WTC11 (cell line): ENCODE measurements around the gene PLPP4. TPM values are rescaled to one million over a fixed set of nuclear protein-coding genes. Genes with fewer than 3 reads are reported as not detected.

Experiments
- ATAC-seq: fragments of 200-7000 bp; cut with Tn5 transposase; 2 replicates; pipeline ENCODE4 v1.10.0; 2021; ENCODE audit warnings: mild to moderate bottlenecking, moderate library complexity
- CTCF ChIA-PET: fragments of 300-600 bp; sonication (Branson Sonifier 250); formaldehyde crosslinking; loops from one replicate; lab custom pipeline; 2021; ENCODE audit warnings: antibody characterized with exemption; lab: Charles Lee
- POLR2A ChIA-PET: fragments of 350-600 bp; sonication (Branson Sonifier 250); formaldehyde crosslinking; loops from one replicate; lab custom pipeline; 2021; ENCODE audit warnings: antibody characterized with exemption; lab: Charles Lee
- DNase-seq: peaks from one replicate; pipeline ENCODE4 v3.0.0; 2021; ENCODE audit warnings: low spot score
- H3K27ac Mint-ChIP-seq: 2 replicates; pipeline ENCODE4 v1.8.0; 2021; ENCODE audit warnings: mixed read lengths
- H3K27me3 Mint-ChIP-seq: 2 replicates; pipeline ENCODE4 v1.8.0; 2021; ENCODE audit warnings: low read depth, mild to moderate bottlenecking, moderate library complexity, mixed read lengths
- H3K36me3 Mint-ChIP-seq: 2 replicates; pipeline ENCODE4 v1.8.0; 2021; ENCODE audit warnings: mixed read lengths
- H3K4me1 Mint-ChIP-seq: 2 replicates; pipeline ENCODE4 v1.8.0; 2022; ENCODE audit warnings: mixed read lengths
- H3K4me3 Mint-ChIP-seq: 2 replicates; pipeline ENCODE4 v1.8.0; 2021; ENCODE audit warnings: mild to moderate bottlenecking, moderate library complexity, mixed read lengths
- H3K9me3 Mint-ChIP-seq: 2 replicates; pipeline ENCODE4 v1.8.0; 2021; ENCODE audit warnings: mixed read lengths
- FOXJ3 ChIP-seq: sonication (generic); formaldehyde crosslinking; IDR thresholded peaks from 2 replicates; pipeline ENCODE4 v1.9.0; 2021; ENCODE audit warnings: missing genetic modification reagents, mild to moderate bottlenecking, borderline replicate concordance
- FOXK1 ChIP-seq: sonication (generic); formaldehyde crosslinking; IDR thresholded peaks from 2 replicates; pipeline ENCODE4 v1.8.0; 2022; ENCODE audit warnings: mild to moderate bottlenecking, moderate library complexity, missing genetic modification reagents
- GTF2I ChIP-seq: fragments of 250-450 bp; sonication (Bioruptor Pico); conservative IDR thresholded peaks from 2 replicates; pipeline ENCODE4 v1.4.0; 2021; ENCODE audit warnings: mild to moderate bottlenecking
- HMGA2 ChIP-seq: fragments of 250-450 bp; sonication (Bioruptor Pico); IDR thresholded peaks from 2 replicates; pipeline ENCODE4 v1.4.0; 2021; ENCODE audit warnings: mild to moderate bottlenecking, moderate library complexity
- NFATC4 ChIP-seq: fragments of 250-450 bp; sonication (Bioruptor Pico); IDR thresholded peaks from 2 replicates; pipeline ENCODE4 v1.9.0; 2021; ENCODE audit warnings: mild to moderate bottlenecking
- NR1H2 ChIP-seq: sonication (generic); formaldehyde crosslinking; IDR thresholded peaks from 2 replicates; pipeline ENCODE4 v1.9.0; 2021; ENCODE audit warnings: mild to moderate bottlenecking, moderate library complexity, missing genetic modification reagents
- RELA ChIP-seq: sonication (generic); formaldehyde crosslinking; IDR thresholded peaks from 2 replicates; pipeline ENCODE4 v1.8.1; 2022; ENCODE audit warnings: missing genetic modification reagents, mild to moderate bottlenecking, borderline replicate concordance
- RORB ChIP-seq: fragments of 250-450 bp; sonication (Bioruptor Pico); IDR thresholded peaks from 2 replicates; pipeline ENCODE4 v1.9.0; 2021; ENCODE audit warnings: mild to moderate bottlenecking
- TCF7 ChIP-seq: sonication (generic); formaldehyde crosslinking; IDR thresholded peaks from 2 replicates; pipeline ENCODE4 v1.8.0; 2022; ENCODE audit warnings: mild to moderate bottlenecking, low read depth, missing genetic modification reagents, moderate library complexity
- TEAD4 ChIP-seq: sonication (generic); formaldehyde crosslinking; IDR thresholded peaks from 2 replicates; pipeline ENCODE4 v1.8.0; 2022; ENCODE audit warnings: mild to moderate bottlenecking, missing genetic modification reagents
- ZNF671 ChIP-seq: fragments of 250-450 bp; sonication (Bioruptor Pico); IDR thresholded peaks from 2 replicates; pipeline ENCODE4 v1.8.0; 2021; ENCODE audit warnings: mild to moderate bottlenecking
- total RNA-seq: library from RNA; stranded (reverse); gene quantifications from 3 replicates; pipeline ENCODE4 v1.2.3, GENCODE V29; 2021
- TF ChIP-seq, protein P1 (sequence below): sonication (generic); formaldehyde crosslinking; IDR thresholded peaks from 2 replicates; pipeline ENCODE4 v1.8.0; 2023; ENCODE audit warnings: missing genetic modification reagents, mild to moderate bottlenecking, borderline replicate concordance
- TF ChIP-seq, protein P2 (sequence below): sonication (generic); formaldehyde crosslinking; IDR thresholded peaks from 2 replicates; pipeline ENCODE4 v1.8.0; 2023; ENCODE audit warnings: mild to moderate bottlenecking, missing genetic modification reagents
- TF ChIP-seq, protein P3 (sequence below): sonication (generic); formaldehyde crosslinking; IDR thresholded peaks from 2 replicates; pipeline ENCODE4 v1.8.1; 2023; ENCODE audit warnings: mild to moderate bottlenecking, missing genetic modification reagents
- TF ChIP-seq, protein P4 (sequence below): sonication (generic); formaldehyde crosslinking; IDR thresholded peaks from 2 replicates; pipeline ENCODE4 v1.8.1; 2022; ENCODE audit warnings: low read depth, mild to moderate bottlenecking, moderate library complexity, missing genetic modification reagents, borderline replicate concordance

PLPP4 gene
- total RNA-seq, 1 experiment from 2014 or later, result 0.15 TPM

DNA sequence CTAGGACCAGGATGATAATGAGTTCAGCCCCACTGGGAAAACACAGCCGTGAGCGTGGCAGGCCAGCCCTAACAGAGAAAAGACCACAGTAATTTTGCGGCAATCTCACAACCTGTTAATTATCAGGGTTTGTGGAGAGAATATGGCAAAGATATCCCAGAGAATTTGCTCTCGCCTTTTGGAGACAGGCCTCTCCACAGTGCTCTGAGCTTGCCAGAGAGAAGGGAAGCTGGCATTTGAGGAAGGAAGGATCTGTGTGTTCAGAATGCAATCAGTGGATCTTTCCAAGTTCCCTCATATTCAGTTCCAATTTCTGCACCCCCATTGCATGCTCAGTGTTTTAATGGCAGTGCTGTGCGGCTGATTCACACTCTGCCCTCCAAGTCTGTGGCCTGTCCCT, 60.2 kb downstream of the PLPP4 start:
- ChIA-PET CTCF (no interaction called here), POLR2A (no interaction called here)
- Mint-ChIP-seq H3K27ac (no peak overlapping the region), H3K4me1 (no peaks in the 10 kb centered on the region), H3K27me3 (peaks cover 12% of the 10 kb centered on the region; the same call in 1 of the 2 replicates), H3K9me3 (no peaks in the 10 kb centered on the region), H3K36me3 (no peaks in the 10 kb centered on the region), H3K4me3 (no peak overlapping the region)
- no peak for DNase-seq
- ATAC-seq, result no peak
- no peak for TF ChIP-seq RELA (CRISPR knock-in tag)
- no peak for TF ChIP-seq HMGA2

DNA sequence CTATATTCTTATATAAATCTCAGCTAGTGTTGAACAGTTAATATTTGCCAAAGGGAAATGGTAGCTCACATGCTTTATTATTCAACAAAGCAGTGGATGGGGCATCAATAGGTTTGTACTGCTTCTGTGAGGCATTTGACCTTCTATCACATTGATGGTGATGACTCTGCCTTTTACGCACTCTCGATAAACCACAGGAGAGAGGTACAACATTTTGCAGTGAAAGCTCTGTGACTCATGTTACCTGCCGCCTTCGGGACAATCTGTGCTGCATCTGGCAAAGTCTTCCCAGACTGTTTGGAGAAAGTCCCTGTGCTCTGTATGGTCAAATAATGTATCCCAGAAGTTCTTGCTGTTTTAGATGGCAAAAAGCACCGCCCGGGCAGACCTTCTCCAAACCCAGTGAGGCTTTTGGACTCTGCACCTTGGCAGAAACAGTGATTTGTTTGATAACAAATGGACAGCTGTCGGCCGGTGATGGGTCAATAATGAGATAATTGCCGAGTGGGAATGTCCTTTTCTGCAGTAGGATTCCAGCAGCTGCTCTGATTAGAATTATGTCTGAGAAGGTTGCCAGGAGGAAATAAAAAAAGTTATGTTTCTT, 61.0 kb downstream of the PLPP4 start:
- no peaks in the 10 kb centered on the region for H3K9me3 Mint-ChIP-seq
- CTCF ChIA-PET, result no interaction called here
- TF ChIP-seq TCF7 (CRISPR knock-in tag) (no peak), ZNF671 (no peak), FOXJ3 (CRISPR knock-in tag) (no peak), NFATC4 (CRISPR knock-in tag) (no peak), TEAD4 (CRISPR knock-in tag) (no peak), NR1H2 (no peak), RORB (CRISPR knock-in tag) (no peak), FOXK1 (CRISPR knock-in tag) (no peak)
- TF ChIP-seq, protein P1, sequence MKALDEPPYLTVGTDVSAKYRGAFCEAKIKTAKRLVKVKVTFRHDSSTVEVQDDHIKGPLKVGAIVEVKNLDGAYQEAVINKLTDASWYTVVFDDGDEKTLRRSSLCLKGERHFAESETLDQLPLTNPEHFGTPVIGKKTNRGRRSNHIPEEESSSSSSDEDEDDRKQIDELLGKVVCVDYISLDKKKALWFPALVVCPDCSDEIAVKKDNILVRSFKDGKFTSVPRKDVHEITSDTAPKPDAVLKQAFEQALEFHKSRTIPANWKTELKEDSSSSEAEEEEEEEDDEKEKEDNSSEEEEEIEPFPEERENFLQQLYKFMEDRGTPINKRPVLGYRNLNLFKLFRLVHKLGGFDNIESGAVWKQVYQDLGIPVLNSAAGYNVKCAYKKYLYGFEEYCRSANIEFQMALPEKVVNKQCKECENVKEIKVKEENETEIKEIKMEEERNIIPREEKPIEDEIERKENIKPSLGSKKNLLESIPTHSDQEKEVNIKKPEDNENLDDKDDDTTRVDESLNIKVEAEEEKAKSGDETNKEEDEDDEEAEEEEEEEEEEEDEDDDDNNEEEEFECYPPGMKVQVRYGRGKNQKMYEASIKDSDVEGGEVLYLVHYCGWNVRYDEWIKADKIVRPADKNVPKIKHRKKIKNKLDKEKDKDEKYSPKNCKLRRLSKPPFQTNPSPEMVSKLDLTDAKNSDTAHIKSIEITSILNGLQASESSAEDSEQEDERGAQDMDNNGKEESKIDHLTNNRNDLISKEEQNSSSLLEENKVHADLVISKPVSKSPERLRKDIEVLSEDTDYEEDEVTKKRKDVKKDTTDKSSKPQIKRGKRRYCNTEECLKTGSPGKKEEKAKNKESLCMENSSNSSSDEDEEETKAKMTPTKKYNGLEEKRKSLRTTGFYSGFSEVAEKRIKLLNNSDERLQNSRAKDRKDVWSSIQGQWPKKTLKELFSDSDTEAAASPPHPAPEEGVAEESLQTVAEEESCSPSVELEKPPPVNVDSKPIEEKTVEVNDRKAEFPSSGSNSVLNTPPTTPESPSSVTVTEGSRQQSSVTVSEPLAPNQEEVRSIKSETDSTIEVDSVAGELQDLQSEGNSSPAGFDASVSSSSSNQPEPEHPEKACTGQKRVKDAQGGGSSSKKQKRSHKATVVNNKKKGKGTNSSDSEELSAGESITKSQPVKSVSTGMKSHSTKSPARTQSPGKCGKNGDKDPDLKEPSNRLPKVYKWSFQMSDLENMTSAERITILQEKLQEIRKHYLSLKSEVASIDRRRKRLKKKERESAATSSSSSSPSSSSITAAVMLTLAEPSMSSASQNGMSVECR (CRISPR knock-in tag), result no peak
- TF ChIP-seq, protein P2, sequence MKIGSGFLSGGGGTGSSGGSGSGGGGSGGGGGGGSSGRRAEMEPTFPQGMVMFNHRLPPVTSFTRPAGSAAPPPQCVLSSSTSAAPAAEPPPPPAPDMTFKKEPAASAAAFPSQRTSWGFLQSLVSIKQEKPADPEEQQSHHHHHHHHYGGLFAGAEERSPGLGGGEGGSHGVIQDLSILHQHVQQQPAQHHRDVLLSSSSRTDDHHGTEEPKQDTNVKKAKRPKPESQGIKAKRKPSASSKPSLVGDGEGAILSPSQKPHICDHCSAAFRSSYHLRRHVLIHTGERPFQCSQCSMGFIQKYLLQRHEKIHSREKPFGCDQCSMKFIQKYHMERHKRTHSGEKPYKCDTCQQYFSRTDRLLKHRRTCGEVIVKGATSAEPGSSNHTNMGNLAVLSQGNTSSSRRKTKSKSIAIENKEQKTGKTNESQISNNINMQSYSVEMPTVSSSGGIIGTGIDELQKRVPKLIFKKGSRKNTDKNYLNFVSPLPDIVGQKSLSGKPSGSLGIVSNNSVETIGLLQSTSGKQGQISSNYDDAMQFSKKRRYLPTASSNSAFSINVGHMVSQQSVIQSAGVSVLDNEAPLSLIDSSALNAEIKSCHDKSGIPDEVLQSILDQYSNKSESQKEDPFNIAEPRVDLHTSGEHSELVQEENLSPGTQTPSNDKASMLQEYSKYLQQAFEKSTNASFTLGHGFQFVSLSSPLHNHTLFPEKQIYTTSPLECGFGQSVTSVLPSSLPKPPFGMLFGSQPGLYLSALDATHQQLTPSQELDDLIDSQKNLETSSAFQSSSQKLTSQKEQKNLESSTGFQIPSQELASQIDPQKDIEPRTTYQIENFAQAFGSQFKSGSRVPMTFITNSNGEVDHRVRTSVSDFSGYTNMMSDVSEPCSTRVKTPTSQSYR (CRISPR knock-in tag), result no peak
- DNase-seq (no peak), ATAC-seq (no peak)
- H3K27me3 Mint-ChIP-seq, result peaks cover 10% of the 10 kb centered on the region; the same call in 1 of the 2 replicates
- H3K27ac Mint-ChIP-seq, result no peak overlapping the region
- H3K4me1 Mint-ChIP-seq, result no peaks in the 10 kb centered on the region
- H3K36me3 Mint-ChIP-seq, result no peaks in the 10 kb centered on the region
- POLR2A ChIA-PET, result no interaction called here
- H3K4me3 Mint-ChIP-seq, result no peak overlapping the region

DNA sequence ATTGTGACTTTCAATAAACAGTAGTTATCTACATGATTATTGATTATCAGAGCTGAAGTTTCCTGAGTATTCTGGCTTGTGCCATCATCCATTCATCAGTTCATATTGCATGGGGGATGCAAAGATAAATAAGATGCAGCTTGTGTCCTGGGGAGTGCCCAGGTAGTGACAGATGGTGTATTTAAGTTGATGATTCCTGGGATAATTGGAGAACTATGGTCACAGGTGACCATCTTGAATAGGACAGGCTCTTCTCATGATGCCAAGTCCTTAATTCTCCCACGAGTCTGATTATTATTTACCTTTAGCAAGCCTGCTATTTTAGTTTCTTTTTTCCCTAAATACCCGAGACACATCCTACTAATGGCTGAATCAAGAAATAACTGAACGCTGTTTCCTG, 64.9 kb downstream of the PLPP4 start:
- Mint-ChIP-seq H3K4me3 (no peak overlapping the region), H3K36me3 (no peaks in the 10 kb centered on the region), H3K9me3 (no peaks in the 10 kb centered on the region), H3K4me1 (peaks cover 2% of the 10 kb centered on the region; the same call in 1 of the 2 replicates), H3K27me3 (no peaks in the 10 kb centered on the region), H3K27ac (no peak overlapping the region)
- ATAC-seq (no peak), DNase-seq (no peak)
- CTCF ChIA-PET, result no interaction called here
- POLR2A ChIA-PET, result no interaction called here
- no peak for TF ChIP-seq GTF2I
- TF ChIP-seq FOXJ3 (CRISPR knock-in tag), result no peak
- TF ChIP-seq, protein P3, sequence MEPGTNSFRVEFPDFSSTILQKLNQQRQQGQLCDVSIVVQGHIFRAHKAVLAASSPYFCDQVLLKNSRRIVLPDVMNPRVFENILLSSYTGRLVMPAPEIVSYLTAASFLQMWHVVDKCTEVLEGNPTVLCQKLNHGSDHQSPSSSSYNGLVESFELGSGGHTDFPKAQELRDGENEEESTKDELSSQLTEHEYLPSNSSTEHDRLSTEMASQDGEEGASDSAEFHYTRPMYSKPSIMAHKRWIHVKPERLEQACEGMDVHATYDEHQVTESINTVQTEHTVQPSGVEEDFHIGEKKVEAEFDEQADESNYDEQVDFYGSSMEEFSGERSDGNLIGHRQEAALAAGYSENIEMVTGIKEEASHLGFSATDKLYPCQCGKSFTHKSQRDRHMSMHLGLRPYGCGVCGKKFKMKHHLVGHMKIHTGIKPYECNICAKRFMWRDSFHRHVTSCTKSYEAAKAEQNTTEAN (CRISPR knock-in tag), result no peak
- no peak for TF ChIP-seq RORB (CRISPR knock-in tag)
- TF ChIP-seq, protein P2 (CRISPR knock-in tag), result no peak
- TF ChIP-seq, protein P4, sequence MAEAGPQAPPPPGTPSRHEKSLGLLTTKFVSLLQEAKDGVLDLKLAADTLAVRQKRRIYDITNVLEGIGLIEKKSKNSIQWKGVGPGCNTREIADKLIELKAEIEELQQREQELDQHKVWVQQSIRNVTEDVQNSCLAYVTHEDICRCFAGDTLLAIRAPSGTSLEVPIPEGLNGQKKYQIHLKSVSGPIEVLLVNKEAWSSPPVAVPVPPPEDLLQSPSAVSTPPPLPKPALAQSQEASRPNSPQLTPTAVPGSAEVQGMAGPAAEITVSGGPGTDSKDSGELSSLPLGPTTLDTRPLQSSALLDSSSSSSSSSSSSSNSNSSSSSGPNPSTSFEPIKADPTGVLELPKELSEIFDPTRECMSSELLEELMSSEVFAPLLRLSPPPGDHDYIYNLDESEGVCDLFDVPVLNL (CRISPR knock-in tag), result no peak
